SU-DHL-6 (cell line): ENCODE data around the gene VWF.

Source experiments
- EZH2phosphoT487 ChIP-seq: fragments of 200-600 bp; sonication (generic), shearing (Covaris generic); conservative IDR thresholded peaks from 2 replicates; pipeline ENCODE4 v1.6.1; 2018; ENCODE audit warnings: mild to moderate bottlenecking, antibody characterized with exemption, low read length, moderate library complexity, mixed read lengths
- TF ChIP-seq, protein P1 (sequence below): fragments of 200-600 bp; sonication (generic); IDR thresholded peaks from one replicate; pipeline ENCODE4 v1.5.1; 2017; ENCODE audit warnings: antibody characterized with exemption, mild to moderate bottlenecking, low read length, moderate library complexity; ENCODE audit not compliant: insufficient read depth, poor library complexity, severe bottlenecking

- TF ChIP-seq, protein P1, sequence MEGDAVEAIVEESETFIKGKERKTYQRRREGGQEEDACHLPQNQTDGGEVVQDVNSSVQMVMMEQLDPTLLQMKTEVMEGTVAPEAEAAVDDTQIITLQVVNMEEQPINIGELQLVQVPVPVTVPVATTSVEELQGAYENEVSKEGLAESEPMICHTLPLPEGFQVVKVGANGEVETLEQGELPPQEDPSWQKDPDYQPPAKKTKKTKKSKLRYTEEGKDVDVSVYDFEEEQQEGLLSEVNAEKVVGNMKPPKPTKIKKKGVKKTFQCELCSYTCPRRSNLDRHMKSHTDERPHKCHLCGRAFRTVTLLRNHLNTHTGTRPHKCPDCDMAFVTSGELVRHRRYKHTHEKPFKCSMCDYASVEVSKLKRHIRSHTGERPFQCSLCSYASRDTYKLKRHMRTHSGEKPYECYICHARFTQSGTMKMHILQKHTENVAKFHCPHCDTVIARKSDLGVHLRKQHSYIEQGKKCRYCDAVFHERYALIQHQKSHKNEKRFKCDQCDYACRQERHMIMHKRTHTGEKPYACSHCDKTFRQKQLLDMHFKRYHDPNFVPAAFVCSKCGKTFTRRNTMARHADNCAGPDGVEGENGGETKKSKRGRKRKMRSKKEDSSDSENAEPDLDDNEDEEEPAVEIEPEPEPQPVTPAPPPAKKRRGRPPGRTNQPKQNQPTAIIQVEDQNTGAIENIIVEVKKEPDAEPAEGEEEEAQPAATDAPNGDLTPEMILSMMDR, result no peak
- TF ChIP-seq EZH2phosphoT487, result no peak
Measured at GRCh38 chr12:5976196-5976595, 148.3 kb downstream of the VWF start.
